Panc1 (cell line): ENCODE data around the gene STPG1. TPM values are rescaled to one million over a fixed set of nuclear protein-coding genes. Genes with fewer than 3 reads are reported as not detected.

Experiments
- ATAC-seq: fragments of 200-7000 bp; cut with Tn5 transposase; 2 replicates; pipeline ENCODE4 v1.9.1; 2020; ENCODE audit warnings: mild to moderate bottlenecking, moderate library complexity
- BruUV-seq: library from RNA; stranded (reverse); fragments of 400-500 nt; replicated peaks from 2 replicates; lab custom pipeline; 2021; lab: Mats Ljungman, UMichigan
- CTCF ChIA-PET: fragments of 300-600 bp; sonication (Branson Sonifier 250); formaldehyde crosslinking; loops from one replicate; lab custom pipeline; 2022; ENCODE audit warnings: antibody characterized with exemption; lab: Charles Lee
- POLR2A ChIA-PET: fragments of 300-600 bp; sonication (Branson Sonifier 250); formaldehyde crosslinking; loops from one replicate; lab custom pipeline; 2022; ENCODE audit warnings: antibody characterized with exemption; lab: Charles Lee
- DNase-seq: peaks from one replicate; pipeline ENCODE4 v3.0.0-alpha.2; 2010; ENCODE audit warnings: low read depth, low spot score
- H3K27ac ChIP-seq: 2 replicates; pipeline ENCODE4 v1.5.1; 2011; ENCODE audit warnings: mild to moderate bottlenecking, low read length, inconsistent platforms
- H3K27me3 ChIP-seq: fragments of 200-500 bp; sonication (Bioruptor generic); 2 replicates; pipeline ENCODE4 v1.6.0; 2014; ENCODE audit warnings: low read length, inconsistent platforms; ENCODE audit not compliant: control insufficient read depth, insufficient read depth
- H3K36me3 ChIP-seq: fragments of 200-500 bp; sonication (Bioruptor generic); 2 replicates; pipeline ENCODE4 v1.5.1; 2014; ENCODE audit warnings: inconsistent platforms, mild to moderate bottlenecking, low read length, moderate library complexity; ENCODE audit not compliant: control insufficient read depth, insufficient read depth
- H3K4me1 ChIP-seq: 2 replicates; pipeline ENCODE4 v1.5.1; 2011; ENCODE audit warnings: inconsistent platforms, mild to moderate bottlenecking, low read length, moderate library complexity; ENCODE audit not compliant: control insufficient read depth, insufficient read depth
- H3K4me3 ChIP-seq, 2 experiments: 2 replicates each; pipeline ENCODE4 v1.5.1; 2011 to 2012; ENCODE audit warnings: low read depth in 2 of 2, low read length in 2 of 2, mild to moderate bottlenecking in 2 of 2, inconsistent platforms in 1 of 2, moderate library complexity in 1 of 2
- H3K9me3 ChIP-seq: fragments of 200-500 bp; sonication (Bioruptor generic); 2 replicates; pipeline ENCODE4 v1.5.1; 2014; ENCODE audit warnings: low read depth, mild to moderate bottlenecking, inconsistent platforms, low read length, moderate library complexity; ENCODE audit not compliant: control insufficient read depth, insufficient read depth
- CTCF ChIP-seq: fragments of 450-650 bp; IDR thresholded peaks from 2 replicates; pipeline ENCODE4 v1.5.1; 2017; ENCODE audit warnings: mild to moderate bottlenecking
- POLR2AphosphoS5 ChIP-seq: IDR thresholded peaks from 2 replicates; pipeline ENCODE4 v1.6.1; 2012; ENCODE audit warnings: mild to moderate bottlenecking, low read depth, low read length, moderate library complexity
- REST ChIP-seq, 2 experiments: IDR thresholded peaks; 2 replicates each; pipeline ENCODE4 v1.6.1; 2011 to 2012; ENCODE audit warnings: low read depth in 2 of 2, control low read depth in 1 of 2, low read length in 1 of 2, mild to moderate bottlenecking in 1 of 2, moderate library complexity in 1 of 2; ENCODE audit not compliant: insufficient read depth in 1 of 2
- SIN3A ChIP-seq: IDR thresholded peaks from 2 replicates; pipeline ENCODE4 v1.6.1; 2012; ENCODE audit warnings: low read depth, mild to moderate bottlenecking, low read length, moderate library complexity, borderline replicate concordance; ENCODE audit not compliant: insufficient read depth
- TCF7L2 ChIP-seq: IDR thresholded peaks from 2 replicates; pipeline ENCODE4 v1.6.1; 2011; ENCODE audit warnings: mild to moderate bottlenecking, low read depth, low read length, inconsistent platforms
- in situ Hi-C: cut with HindIII; loops from 2 replicates; pipeline ENCODE4 v1.10.0; 2016; ENCODE audit warnings: low sequenced_read_pairs, low pct_unique_long_range_greater_than_20kb
- intact Hi-C: fragments of 100-400 bp; cut with micrococcal nuclease; formaldehyde crosslinking; loops from one replicate; pipeline ENCODE4 v1.10.0; 2022; ENCODE audit not compliant: unreplicated experiment
- total RNA-seq: library from RNA; stranded (reverse); gene quantifications from one replicate; pipeline ENCODE4 v1.2.1, GENCODE V29; 2021; ENCODE audit not compliant: unreplicated experiment

STPG1 gene
- total RNA-seq, 1 experiment from 2014 or later, result 9.9 TPM

GRCh38 chr1:24382165-24382577, 31.4 kb downstream of the STPG1 start:
- CTCF ChIA-PET, result no interaction called here

GRCh38 chr1:24381256-24381655, 32.3 kb downstream of the STPG1 start:
- Histone ChIP-seq H3K27me3 (no peaks in the 10 kb centered on the region), H3K4me1 (no peaks in the 10 kb centered on the region; the same call in 1 of the 2 replicates), H3K9me3 (no peaks in the 10 kb centered on the region), H3K27ac (no peak overlapping the region; the same call in 1 of the 2 replicates), H3K4me3 (no peak overlapping the region), H3K36me3 (no peaks in the 10 kb centered on the region)
- ATAC-seq (no peak), DNase-seq (no peak)
- ChIA-PET CTCF (no interaction called here), POLR2A (no interaction called here)
- no peak for TF ChIP-seq REST (IDR thresholded peaks at IDR 0.05; ENCODE audit: insufficient read depth in 1 of 2, low read depth in 2 of 2, low read length in 1 of 2)
- no peak for TF ChIP-seq CTCF
- TF ChIP-seq POLR2AphosphoS5, result no peak
- TF ChIP-seq SIN3A, result no peak
- no peak for TF ChIP-seq TCF7L2
- intact Hi-C loops (no loop called here), in situ Hi-C loops (no loop called here)
- no TSS peak for BruUV-seq

More at GRCh38 chr1:24382165-24382577, 31.4 kb downstream of the STPG1 start:
- in situ Hi-C loops, result no loop called here
- no peaks in the 10 kb centered on the region for H3K9me3 ChIP-seq
- no peak for TF ChIP-seq REST (IDR thresholded peaks at IDR 0.05; ENCODE audit: insufficient read depth in 1 of 2, low read depth in 2 of 2, low read length in 1 of 2)
- no peak for TF ChIP-seq SIN3A
- no peak for TF ChIP-seq TCF7L2
- no peak for TF ChIP-seq POLR2AphosphoS5
- TF ChIP-seq CTCF, result no peak
- ATAC-seq (no peak), DNase-seq (no peak)
- no peaks in the 10 kb centered on the region for H3K27me3 ChIP-seq
- peak overlapping the region; percentile 44; the same call in 1 of the 2 replicates for H3K27ac ChIP-seq
- H3K36me3 ChIP-seq, result no peaks in the 10 kb centered on the region
- intact Hi-C loops, result no loop called here
- BruUV-seq, result no TSS peak
- no peak overlapping the region for H3K4me3 ChIP-seq
- POLR2A ChIA-PET, result interaction anchor here (0.7 kb wide), 1 partner anchor 114 kb away, joined by 5 read pairs; no protein-coding TSS in a partner anchor
- no peaks in the 10 kb centered on the region; the same call in 1 of the 2 replicates for H3K4me1 ChIP-seq
